SKM-1 treated with dmso at 0.1 percent for 144 hours (cell line): ENCODE measurements around the gene TYMS.
"Not testable (repeated sequence)": the region's sequence is repeated elsewhere in the genome, so short reads cannot be mapped to it uniquely, and the experiment has no call there.

Experiments
- DNase-seq: peaks from one replicate; lab custom pipeline; 2025; ENCODE audit not compliant: unreplicated experiment; lab: John Stamatoyannopoulos, UW

Gene TYMS

DNA sequence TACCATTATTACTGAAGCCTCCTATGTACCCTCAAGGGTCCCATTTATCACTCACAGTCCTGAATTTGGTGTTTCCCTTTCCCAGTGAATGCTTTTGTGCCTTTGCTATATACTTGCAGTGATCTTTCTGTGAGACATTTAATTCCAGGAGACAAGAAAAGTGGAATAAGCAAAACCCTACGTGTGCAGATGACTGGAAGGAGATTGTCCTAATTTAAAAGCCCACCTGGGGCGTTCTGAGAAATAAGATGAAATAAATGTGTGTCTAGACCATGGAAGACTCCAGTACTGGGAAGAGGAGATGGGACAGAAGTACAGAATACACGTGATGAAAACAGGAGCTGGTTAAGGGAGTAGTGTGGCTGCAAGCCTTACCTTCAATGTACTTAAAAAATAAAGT lies 19.3 kb downstream of the TYMS start:
- no peak for DNase-seq

DNA sequence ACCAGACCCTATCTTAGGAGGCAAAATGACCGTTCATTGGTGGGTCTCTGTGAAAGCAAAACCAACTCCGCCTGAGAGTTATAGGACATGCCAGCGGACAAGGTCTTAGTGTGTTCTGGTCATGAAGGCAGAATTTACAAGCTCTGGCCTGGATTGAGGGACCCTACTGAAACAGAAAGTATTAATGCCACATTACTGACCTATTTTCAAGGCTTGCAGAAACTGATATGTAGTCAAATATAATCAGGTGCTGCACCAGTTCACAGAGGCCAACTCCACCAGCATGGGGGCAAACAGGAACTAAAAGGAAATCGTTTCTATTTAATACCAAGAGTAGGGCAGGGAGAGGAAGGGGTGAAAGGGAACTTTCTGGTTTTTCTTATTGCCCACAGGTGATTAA lies 19.7 kb downstream of the TYMS start:
- DNase-seq = no peak

- no peak for DNase-seq
These were observed 20.5 kb downstream of the TYMS start for GRCh38 chr18:677951-678381.

- no peak for DNase-seq
These were observed 21.2 kb downstream of the TYMS start for GRCh38 chr18:678482-679182.

- no peak for DNase-seq
These were observed 22.1 kb downstream of the TYMS start for GRCh38 chr18:679516-679915.

DNA sequence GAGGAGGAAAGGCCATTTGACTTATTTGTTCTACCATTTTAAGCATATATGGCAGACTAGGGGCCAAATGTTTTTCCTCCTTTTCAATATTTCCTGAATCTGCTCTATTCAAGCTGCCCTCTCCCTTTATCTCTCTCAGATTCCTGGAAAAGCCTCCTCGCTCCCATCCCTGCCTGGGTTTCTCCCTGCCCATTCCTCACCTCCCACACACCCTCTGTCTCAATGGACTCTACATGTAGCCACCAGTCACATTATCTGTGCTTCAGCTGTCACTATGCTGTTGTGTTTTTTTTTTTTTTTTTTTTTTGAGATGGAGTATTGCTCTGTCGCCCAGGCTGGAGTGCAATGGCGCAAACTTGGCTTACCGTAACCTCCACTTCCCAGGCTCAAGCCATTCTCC lies 22.9 kb downstream of the TYMS start:
- no peak for DNase-seq

GRCh38 chr18:681985-682384 lies 24.5 kb downstream of the TYMS start:
- no peak for DNase-seq

GRCh38 chr18:682416-682815 lies 25.0 kb downstream of the TYMS start:
- DNase-seq = not testable (repeated sequence)

GRCh38 chr18:682833-683232 lies 25.4 kb downstream of the TYMS start:
- DNase-seq = no peak

DNA sequence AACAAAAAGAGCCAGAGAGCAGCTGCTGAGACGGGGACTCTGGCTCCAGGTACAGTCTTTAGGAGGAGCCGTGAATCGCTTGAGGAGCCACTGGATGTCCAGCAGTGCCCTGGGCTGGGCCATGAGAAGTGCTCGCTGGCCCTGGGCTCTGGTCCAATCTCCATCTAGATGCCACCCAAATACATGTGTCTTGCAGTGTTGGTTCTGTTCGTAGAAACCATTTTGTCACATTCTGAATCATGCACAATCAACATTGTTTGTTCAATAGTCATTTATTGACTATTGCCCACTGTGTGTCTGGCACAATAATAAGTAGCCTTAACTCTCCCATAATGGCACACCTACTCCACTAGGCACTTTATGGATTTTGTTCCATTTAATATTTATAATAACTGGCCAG lies 26.1 kb downstream of the TYMS start:
- no peak for DNase-seq

DNA sequence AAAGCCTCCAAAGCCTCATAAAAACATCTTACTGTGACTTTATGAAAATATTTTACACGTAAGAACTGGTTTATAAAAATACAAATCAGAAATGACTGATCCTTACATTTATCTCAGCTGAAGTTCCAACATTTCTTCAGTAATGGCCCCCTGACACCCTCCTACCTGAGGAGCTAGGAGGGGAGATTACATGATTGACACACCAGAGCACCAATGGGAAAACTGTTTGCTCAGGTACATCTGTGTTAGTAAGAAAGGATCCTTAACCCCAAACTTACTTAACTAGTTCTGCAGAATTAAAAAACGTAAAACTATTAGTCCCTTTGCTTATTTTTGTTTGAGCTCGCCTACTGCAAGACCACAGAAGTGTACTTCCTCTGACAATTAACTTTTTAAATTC lies 28.0 kb downstream of the TYMS start:
- DNase-seq = no peak

- no peak for DNase-seq
These were observed 29.1 kb downstream of the TYMS start for GRCh38 chr18:686339-687111.

GRCh38 chr18:688323-688722 lies 30.9 kb downstream of the TYMS start:
- no peak for DNase-seq

GRCh38 chr18:692824-693223 lies 35.4 kb downstream of the TYMS start:
- DNase-seq = no peak

GRCh38 chr18:693466-694187 lies 36.2 kb downstream of the TYMS start:
- DNase-seq = no peak

DNA sequence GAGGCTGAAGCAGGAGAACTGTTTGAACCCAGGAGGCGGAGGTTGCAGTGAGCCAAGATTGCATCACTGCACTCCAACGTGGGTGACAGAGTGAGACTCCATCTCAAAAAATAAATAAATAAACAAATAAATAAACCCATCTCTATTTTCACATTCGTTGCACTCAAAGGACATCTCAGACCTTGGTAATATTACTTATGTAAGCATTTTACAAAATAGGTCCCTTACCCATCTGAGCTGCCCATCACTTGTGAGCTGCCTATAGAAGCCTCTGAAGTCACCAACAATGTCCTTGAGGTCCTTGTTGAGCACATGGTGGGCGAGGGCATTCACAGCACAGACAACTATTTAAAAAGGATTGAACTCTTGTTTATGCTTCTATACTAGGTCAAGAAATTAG lies 39.6 kb downstream of the TYMS start:
- DNase-seq = no peak

GRCh38 chr18:697800-698199 lies 40.3 kb downstream of the TYMS start:
- DNase-seq = no peak

DNA sequence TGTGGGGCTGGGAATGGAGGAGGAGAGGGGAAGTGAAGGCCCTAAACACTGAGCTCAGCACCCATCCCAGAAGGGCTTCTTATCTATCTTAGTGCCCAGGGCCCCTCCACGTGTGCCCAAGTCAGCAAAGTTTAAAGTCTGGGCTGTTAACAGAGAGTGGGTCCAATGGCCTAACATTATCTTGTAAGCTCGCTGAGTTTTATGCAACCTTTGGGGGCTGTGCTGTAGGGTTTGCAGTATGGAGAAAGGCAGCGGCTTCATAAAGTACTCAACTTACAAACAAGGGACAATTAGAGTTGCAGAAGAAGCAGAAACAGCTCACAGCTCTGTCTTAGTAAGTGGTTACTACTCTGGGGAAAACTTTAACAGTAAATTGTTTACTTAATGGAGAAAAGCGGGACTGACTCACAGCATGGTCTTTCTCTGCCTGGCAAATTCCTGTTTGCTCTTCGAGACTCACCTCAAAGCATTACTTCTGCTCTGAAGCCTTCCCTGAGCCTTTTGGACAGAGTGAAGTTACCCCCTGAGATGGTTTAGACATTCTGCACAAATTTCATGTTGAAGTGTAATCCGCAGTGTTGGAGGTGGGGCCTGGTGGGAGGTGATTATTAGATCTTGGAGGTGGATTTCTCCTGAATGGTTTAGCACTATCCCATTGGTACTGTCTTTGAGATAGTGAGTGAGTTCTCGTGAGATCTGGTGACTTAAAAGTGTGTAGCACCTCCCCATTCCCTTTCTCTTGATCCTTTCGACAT lies 45.9 kb downstream of the TYMS start:
- DNase-seq = no peak

GRCh38 chr18:706405-706804 lies 49.0 kb downstream of the TYMS start:
- DNase-seq = no peak

GRCh38 chr18:708096-708495 lies 50.6 kb downstream of the TYMS start:
- DNase-seq = no peak

GRCh38 chr18:709771-710170 lies 52.3 kb downstream of the TYMS start:
- DNase-seq = no peak
